ENCODE data around the gene PICALM.
"Not testable (repeated sequence)": the region's sequence is repeated elsewhere in the genome, so short reads cannot be mapped to it uniquely, and the experiment has no call there.

The PICALM gene

GRCh38 chr11:85977751-85978160, 91.1 kb downstream of the PICALM start:
- peak; percentile 45 for DNase-seq (ENCODE audit: low spot score)

GRCh38 chr11:85976525-85976924, 92.4 kb downstream of the PICALM start:
- DNase-seq (ENCODE audit: low spot score): no peak

GRCh38 chr11:85974122-85974521, 94.8 kb downstream of the PICALM start:
- DNase-seq (ENCODE audit: low spot score): no peak

GRCh38 chr11:85970593-85970992, 98.3 kb downstream of the PICALM start:
- no peak for DNase-seq (ENCODE audit: low spot score)

GRCh38 chr11:85967457-85967856, 101.4 kb downstream of the PICALM start:
- DNase-seq (ENCODE audit: low spot score): peak; percentile 84

- DNase-seq (ENCODE audit: low spot score): no peak
Observed at GRCh38 chr11:85965202-85965601, 103.7 kb downstream of the PICALM start.

GRCh38 chr11:85961930-85962363, 106.9 kb downstream of the PICALM start:
- no peak for DNase-seq (ENCODE audit: low spot score)

- no peak for DNase-seq (ENCODE audit: low spot score)
Observed at GRCh38 chr11:85961130-85961529, 107.8 kb downstream of the PICALM start.

GRCh38 chr11:85960678-85961077, 108.2 kb downstream of the PICALM start:
- no peak for DNase-seq (ENCODE audit: low spot score)

- DNase-seq (ENCODE audit: low spot score): no peak
Observed at GRCh38 chr11:85955531-85955930, 113.4 kb downstream of the PICALM start.

- no peak for DNase-seq (ENCODE audit: low spot score)
Observed at GRCh38 chr11:85953491-85954143, 115.3 kb downstream of the PICALM start.

- DNase-seq (ENCODE audit: low spot score): not testable (repeated sequence)
Observed at GRCh38 chr11:85952108-85952485, 116.8 kb downstream of the PICALM start.

GRCh38 chr11:85951428-85952107, 117.3 kb downstream of the PICALM start:
- no peak for DNase-seq (ENCODE audit: low spot score)

- no peak for DNase-seq (ENCODE audit: low spot score)
Observed at GRCh38 chr11:85951049-85951405, 117.9 kb downstream of the PICALM start.

GRCh38 chr11:85950317-85951048, 118.4 kb downstream of the PICALM start:
- DNase-seq (ENCODE audit: low spot score): no peak

GRCh38 chr11:85949798-85950197, 119.1 kb downstream of the PICALM start:
- no peak for DNase-seq (ENCODE audit: low spot score)

- no peak for DNase-seq (ENCODE audit: low spot score)
Observed at GRCh38 chr11:85948884-85949283, 120.0 kb downstream of the PICALM start.

GRCh38 chr11:85947431-85948272, 121.2 kb downstream of the PICALM start:
- peak; percentile 99 for DNase-seq (ENCODE audit: low spot score)

- peak; percentile 93 for DNase-seq (ENCODE audit: low spot score)
Observed at GRCh38 chr11:85946221-85946620, 122.7 kb downstream of the PICALM start.

GRCh38 chr11:85945788-85946187, 123.1 kb downstream of the PICALM start:
- no peak for DNase-seq (ENCODE audit: low spot score)

- no peak for DNase-seq (ENCODE audit: low spot score)
Observed at GRCh38 chr11:85945296-85945695, 123.6 kb downstream of the PICALM start.

- DNase-seq (ENCODE audit: low spot score): peak; percentile 73
Observed at GRCh38 chr11:85941380-85941973, 127.4 kb downstream of the PICALM start.

Measured in pons (tissue), 1 donor.